Fibroblast of villous mesenchyme (primary cell): ENCODE results near the gene FAM184B. TPM values are rescaled to one million over a fixed set of nuclear protein-coding genes. Genes with fewer than 3 reads are reported as not detected.

Source experiments
- DNase-seq: peaks from one replicate; pipeline ENCODE4 v3.0.0-alpha.2; 2010; ENCODE audit warnings: low read depth
- H3K4me3 ChIP-seq: 2 replicates; pipeline ENCODE4 v1.5.1; 2011; ENCODE audit warnings: low read depth, mild to moderate bottlenecking, low read length
- total RNA-seq: library from RNA; depleted of rRNA; stranded (reverse); fragments of >200 nt; gene quantifications from 2 replicates; pipeline ENCODE4 v1.2.3, GENCODE V29; 2012
- TF ChIP-seq, protein P1 (sequence below): IDR thresholded peaks from 2 replicates; pipeline ENCODE4 v1.5.1; 2012; ENCODE audit warnings: low read depth, mild to moderate bottlenecking, low read length; ENCODE audit not compliant: insufficient read depth

The FAM184B gene
- total RNA-seq, 1 donor, result not detected

DNA sequence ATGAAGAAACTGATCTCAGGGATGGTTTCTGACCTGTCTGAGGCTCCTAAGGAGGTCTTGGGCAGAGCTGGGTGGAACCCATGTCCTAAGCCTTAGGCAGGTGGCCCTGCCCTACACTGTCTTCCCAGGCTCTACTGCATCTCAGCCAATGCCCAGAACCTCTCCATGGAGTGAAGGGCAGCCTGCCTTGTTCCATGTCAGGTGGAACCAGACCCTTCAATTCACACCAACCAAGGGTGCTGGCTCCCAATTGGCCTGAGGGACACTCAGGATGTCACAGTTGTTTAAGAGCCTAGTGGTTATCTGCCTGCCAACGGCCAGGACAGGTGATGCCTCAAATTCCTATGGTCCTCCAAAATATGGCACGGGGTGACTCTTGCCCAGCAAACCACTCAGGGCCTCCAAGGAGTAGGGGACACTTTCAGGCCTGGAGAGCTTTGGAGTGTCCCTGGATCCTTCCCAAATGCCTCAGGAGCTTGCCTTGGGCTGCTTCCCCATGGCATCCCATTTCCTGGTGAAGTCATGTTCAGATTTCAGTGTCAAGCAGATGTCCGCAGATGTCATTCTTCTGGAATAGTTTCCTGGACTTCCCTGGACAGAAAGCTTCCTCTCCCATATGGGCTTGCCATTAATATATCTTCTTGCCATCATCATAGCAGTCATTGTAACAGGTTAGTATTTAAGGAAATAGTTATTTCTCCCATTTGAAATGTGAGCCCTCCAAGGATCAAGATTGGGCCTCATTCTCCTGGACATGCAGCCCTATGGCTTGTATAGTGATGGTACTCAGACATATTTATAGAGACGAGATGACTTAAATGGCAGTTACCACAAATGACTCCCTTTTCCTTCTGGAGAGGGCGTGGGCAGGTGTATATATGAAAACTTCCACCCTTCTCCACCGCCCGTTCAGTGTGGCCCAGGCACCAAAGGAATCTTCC lies 99.9 kb downstream of the FAM184B start:
- DNase-seq, result no peak
- H3K4me3 ChIP-seq, result no peak overlapping the region
- TF ChIP-seq, protein P1, sequence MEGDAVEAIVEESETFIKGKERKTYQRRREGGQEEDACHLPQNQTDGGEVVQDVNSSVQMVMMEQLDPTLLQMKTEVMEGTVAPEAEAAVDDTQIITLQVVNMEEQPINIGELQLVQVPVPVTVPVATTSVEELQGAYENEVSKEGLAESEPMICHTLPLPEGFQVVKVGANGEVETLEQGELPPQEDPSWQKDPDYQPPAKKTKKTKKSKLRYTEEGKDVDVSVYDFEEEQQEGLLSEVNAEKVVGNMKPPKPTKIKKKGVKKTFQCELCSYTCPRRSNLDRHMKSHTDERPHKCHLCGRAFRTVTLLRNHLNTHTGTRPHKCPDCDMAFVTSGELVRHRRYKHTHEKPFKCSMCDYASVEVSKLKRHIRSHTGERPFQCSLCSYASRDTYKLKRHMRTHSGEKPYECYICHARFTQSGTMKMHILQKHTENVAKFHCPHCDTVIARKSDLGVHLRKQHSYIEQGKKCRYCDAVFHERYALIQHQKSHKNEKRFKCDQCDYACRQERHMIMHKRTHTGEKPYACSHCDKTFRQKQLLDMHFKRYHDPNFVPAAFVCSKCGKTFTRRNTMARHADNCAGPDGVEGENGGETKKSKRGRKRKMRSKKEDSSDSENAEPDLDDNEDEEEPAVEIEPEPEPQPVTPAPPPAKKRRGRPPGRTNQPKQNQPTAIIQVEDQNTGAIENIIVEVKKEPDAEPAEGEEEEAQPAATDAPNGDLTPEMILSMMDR, result no peak

DNA sequence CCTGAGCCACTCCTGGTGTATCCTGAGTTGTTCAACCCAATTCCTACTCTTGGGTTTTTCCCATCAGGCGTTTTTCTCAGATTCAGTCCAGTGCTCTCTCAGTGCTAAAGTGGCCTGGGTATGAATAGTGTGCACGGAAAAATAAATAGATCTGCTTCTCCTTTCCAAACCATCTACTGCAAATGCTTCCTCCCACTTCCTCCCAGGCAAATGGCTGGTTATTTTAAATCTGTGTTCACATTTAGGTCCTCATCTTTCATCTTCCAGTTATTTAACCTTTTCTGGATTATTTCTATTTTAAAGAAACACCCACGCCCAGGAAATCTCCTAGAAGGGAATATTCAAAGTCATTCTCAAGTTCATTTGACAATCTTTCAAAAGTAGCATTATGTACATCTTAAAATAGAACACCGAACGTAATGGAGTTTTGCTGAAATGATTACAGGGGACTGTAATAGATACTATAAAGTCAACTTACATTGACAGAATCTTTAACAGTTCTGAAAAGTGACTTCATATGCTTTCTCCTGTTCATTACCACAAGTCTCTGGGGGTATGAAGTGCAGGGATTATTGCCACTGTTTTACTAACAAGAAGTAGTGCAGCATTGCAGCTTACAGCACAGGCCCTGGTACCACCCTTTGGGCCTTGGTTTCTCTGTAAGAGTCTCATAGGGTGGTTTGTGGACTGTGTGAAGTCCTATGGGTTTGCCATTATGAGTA lies 100.7 kb downstream of the FAM184B start:
- TF ChIP-seq, protein P1, result no peak
- H3K4me3 ChIP-seq, result no peak overlapping the region
- no peak for DNase-seq

DNA sequence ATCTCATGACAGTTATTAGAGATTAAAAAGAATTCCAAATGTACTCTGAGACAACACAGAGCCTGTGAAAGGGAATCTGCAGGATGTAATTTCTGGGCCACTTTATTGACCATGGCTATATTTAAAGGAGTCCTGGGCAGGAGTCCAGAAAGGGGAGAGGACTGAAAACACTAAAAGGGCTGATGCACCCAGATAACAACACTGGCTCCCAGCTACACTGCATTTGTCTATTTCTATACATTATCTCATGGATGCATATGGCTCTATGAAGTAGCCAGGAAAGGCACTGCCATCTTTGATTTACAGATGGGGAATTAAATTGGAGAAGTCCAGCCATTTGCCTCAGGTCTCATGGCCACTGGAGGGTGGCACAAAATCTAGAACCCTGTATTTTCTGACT lies 111.0 kb downstream of the FAM184B start:
- DNase-seq, result no peak
- TF ChIP-seq, protein P1, result no peak

DNA sequence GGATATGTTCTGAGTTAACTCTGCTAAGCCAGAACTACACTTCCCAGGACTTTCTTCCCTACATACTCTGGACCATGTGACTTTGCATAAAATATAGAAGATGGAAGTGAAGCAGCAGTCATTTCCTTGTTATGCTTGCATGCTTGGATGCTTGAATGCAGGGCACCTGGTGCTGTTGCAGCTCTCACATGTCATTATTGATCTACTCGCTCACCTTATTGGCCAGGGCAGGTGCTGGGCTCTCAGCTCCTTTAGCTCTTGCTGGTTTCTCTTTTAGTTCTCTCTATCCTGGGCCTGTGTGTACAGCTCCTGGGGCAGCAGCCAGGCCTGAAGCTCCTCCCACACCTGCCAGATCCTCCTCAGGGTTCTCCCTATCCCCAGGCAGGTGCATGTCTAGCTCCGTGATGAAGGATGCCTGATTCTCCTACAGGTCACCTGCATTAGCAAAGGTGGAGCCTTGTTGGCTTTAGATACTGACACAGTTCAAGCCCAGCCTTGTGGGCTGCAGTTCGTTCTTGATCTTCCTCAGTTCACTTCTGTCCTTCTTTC lies 113.7 kb downstream of the FAM184B start:
- TF ChIP-seq, protein P1, result no peak
- H3K4me3 ChIP-seq, result no peak overlapping the region
- DNase-seq, result no peak

More for the DNA sequence above, 111.0 kb downstream of the FAM184B start:
- H3K4me3 ChIP-seq, result no peak overlapping the region

DNA sequence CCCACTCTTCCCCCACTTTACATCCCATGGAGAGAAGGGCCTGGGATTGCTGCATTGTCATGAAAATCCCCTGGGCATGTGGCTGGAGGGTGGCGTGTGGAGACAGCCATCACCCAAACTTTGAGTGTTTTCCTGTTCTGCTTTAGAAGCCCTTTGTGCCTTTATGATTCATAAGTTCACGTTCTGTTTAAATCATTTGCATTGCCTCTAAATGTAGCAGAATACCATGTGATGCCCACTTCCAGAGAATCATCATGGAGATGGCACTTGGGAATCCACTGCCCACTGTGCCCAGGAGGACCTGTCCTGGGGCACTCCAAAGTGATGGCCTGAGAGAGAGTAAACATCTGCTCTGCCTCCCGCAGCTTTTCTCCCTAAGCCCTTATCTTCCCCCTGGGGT lies 114.2 kb downstream of the FAM184B start:
- H3K4me3 ChIP-seq, result no peak overlapping the region
- DNase-seq, result no peak
- TF ChIP-seq, protein P1, result no peak

DNA sequence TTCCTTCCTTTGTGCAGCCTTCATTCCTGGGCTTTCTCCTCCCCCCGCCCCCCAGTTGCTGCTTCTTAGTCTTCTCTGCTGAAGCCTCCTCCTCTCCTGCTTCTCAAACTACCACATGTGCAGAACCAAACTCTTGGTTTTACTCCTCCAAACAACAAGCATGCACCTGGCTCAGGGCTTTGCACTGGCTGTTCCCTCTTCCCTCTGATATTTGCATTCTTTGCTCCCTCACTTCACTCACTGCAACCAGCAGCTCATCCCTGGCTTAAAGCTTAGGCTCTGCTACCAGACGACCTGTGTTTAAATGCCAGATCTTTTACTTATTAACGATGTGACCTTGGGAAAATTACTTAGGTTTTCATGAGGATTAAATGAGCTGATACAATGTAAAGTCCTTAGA lies 115.6 kb downstream of the FAM184B start:
- DNase-seq, result no peak
- no peak overlapping the region for H3K4me3 ChIP-seq
- TF ChIP-seq, protein P1, result no peak
